OCI-M1 (cell line): Measurements from ENCODE around the gene TMPRSS13.

ENCODE experiments used
- DNase-seq: peaks from one replicate; lab custom pipeline; 2025; lab: John Stamatoyannopoulos, UW

TMPRSS13 gene

DNA sequence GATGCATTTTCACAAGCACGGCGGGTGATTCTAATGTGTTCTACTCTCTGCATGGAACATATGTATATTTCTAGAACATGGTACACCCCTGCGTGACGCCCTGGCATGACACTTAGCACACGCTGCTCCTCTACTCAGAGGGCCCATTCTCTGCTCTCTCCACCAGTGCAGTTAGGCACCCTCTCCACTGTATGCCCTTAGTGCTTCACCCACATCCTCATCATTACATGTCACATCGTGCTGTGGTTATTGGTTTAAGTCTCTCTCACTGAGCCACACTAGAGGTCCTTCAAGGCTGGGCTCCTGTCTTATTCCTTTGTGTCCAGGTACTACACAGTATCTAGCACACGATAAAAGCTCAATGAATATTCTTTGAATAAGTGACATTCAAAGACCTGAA is 16.7 kb downstream of the TMPRSS13 start:
- DNase-seq, result no peak

GRCh38 chr11:117911694-117912093 is 17.5 kb downstream of the TMPRSS13 start:
- DNase-seq, result no peak

- DNase-seq, result no peak
Observed at GRCh38 chr11:117910941-117911655, 18.1 kb downstream of the TMPRSS13 start.

GRCh38 chr11:117910525-117910924 is 18.7 kb downstream of the TMPRSS13 start:
- DNase-seq, result peak; percentile 20

DNA sequence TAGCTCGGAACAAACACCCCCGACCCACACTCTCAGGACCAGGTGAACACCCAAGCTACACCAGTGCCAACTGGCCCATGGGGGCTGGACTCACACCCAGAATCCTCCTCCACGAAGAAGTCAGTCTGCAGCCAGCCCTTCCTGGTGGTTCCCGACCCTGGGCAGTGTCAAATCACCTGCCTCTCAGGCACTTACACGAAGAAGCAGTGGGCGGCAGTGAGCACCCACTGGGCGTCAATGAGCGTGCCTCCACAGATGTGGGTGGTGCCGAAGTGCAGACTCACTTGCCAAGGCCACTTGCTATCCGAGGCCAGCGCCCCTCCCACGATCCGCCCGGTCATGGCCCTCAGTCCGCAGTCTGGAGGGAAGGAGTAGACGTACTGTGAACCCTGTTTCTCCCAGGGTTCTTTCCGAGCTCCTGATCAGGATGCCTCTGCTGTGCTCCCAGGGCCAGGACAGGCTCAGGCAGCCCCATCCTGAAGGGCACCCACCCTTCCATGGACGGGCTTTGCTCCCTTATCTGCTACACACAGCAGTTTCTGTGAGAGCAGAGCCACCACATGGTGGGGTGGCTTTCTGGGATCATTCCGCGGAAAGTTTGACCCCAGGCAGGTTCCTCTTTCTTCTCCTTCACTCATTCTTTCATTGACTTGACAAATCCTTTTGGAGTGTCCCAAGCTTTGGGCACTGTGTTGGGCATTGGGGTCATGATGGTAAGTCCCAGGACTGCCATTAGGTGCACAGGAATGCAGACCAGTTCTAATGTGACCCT is 19.4 kb downstream of the TMPRSS13 start:
- DNase-seq, result peak; percentile 73

DNA sequence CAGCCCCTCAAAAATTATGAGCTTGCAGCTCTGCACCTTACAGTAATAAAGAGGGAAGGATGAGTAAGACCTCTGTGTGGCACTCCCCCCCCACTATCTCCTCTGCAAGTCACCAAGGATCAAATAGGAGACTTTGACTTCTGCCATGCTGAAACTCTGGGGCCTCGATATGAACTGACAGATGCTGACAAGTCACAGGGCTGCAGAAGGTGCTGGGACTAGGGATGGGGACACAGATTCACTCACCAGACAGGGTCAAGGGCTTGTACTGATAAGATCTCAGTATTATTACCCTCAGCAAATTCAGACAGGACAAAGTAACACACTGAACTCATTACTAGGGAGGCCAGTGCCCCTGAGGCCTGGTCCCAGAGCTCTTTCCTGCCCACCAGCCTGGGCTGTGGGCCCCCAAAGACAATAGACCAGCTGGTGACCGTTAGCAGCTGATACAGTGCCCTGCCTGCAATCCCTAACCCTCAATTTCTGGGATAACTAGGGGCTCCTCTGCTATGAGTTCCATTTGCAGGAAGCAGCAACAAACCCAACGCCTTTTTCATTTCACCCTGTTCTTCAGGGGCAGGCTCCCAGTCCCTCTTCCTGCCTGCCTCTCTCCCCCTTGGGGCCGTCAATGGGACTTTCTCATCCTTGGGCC is 20.1 kb downstream of the TMPRSS13 start:
- peak; percentile 30 for DNase-seq

- DNase-seq, result peak; percentile 32
Observed at GRCh38 chr11:117908109-117908895, 20.9 kb downstream of the TMPRSS13 start.

DNA sequence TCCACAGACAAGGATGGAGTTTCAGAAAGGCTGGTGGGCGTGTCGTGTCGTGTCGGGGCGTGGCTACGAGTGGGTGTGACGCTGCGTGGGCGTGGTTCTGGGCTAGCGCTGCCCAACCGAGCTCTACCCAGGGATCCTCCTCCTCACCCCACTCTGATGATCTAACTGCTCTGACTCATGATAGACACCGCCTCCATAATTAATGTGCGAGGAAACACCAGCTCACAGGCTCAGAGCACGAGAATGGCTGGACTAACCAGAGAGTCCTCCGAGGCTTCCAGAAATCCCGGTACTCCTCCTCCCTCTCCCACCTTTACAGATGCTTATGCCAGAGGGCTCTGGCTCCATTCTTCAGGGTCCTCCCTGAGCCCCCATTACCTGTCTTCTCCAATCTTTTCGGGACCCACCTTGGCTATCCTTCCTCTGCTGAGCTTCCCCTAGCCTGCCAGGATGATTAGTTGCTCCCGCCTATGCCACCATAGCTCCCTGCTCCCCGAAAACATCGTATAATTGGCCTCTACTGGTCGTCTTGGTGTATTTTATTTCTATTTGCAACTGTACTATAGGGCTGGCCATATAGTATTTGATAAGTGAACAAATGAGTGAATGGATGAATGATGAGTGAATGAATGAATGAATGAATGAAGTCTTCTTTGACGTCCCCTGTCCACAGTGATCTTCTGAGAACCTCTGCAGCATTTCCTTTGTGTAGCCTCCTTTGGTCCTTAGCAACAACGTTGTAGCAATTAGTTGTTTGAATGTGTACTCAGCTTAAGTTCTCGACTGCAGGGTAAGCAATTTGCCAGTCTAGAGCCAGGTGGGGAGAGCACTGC is 21.7 kb downstream of the TMPRSS13 start:
- peak; percentile 97 for DNase-seq

GRCh38 chr11:117906710-117907109 is 22.5 kb downstream of the TMPRSS13 start:
- DNase-seq, result no peak

- no peak for DNase-seq
Observed at GRCh38 chr11:117906126-117906525, 23.1 kb downstream of the TMPRSS13 start.

GRCh38 chr11:117905524-117905923 is 23.7 kb downstream of the TMPRSS13 start:
- no peak for DNase-seq

DNA sequence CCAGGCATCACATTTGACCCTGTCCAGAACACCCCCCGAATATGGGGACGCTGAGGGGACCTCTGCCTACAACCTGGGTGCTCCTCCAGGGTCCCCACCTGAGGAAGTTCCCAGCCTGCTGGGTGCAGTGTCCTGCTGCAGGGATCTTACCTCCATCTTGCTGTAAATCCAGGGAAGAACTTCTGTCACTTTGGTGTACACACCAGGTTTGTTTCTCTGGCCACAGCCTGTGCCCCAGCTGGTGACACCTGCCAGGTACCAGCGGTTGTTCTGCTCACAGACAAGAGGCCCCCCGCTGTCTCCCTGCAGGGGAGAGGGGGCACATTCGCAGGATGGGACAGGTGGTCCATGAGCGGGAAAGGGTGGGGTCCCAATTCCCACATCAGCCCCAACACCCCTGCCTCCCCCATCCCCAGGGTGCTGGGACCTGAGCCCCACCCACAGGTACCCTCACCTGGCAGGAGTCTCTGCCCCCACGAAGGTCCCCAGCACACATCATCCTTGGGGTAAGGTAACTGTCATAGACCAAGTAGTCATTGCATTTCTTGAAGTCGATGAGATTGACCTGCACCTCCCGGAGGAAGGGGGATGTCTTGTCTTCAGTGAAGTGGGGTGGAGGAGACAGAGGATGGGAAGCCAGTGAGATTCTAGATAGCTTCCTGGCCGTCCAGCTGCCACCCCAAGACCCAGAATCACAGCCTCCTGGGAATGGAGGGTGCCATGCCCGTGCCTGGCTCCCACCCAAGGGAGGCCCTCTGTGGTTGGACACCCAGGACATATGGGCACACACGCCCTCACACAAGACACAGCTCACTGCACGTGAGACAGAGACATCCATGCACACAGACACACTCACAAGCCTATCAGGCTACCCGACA is 25.5 kb downstream of the TMPRSS13 start:
- no peak for DNase-seq

DNA sequence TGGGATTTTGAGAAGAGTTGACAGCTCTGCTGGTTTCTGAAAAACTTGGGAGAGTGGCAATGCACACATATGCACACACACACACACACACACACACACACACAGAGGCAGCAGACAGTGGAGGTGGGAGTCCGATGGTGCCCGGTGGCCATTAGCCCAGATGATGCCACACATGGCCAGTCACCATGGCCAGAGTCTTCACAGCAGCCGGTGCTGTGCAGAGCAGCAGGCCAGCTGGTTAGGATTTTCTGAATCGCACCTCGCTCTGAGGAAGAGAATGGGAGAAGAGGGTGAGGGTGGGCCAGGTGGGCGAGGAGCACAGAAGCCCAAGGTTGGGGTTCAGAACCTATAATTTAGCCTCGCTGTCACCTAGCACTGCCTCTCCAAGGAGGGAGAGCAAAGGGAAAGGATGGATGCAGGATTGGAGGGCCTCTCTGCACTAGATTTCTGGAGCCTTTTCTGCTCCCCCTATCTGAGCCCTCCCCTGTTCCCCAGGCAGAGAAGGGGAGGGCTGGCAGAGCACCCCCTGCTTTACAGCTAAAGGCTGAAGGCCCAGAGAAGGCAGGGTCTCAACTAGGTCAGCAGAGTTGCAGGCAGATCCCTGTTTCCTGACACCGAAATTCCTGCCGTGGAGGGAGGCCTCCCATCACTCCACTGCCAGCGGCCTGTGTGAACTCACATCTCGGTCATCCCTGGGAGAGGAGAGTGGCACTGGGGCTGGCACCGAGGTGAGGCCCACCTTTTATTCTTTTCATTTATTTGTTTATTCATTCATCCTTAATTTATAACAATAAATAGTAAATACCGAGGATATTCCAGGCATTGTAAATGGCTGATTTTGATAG is 27.0 kb downstream of the TMPRSS13 start:
- DNase-seq, result no peak

DNA sequence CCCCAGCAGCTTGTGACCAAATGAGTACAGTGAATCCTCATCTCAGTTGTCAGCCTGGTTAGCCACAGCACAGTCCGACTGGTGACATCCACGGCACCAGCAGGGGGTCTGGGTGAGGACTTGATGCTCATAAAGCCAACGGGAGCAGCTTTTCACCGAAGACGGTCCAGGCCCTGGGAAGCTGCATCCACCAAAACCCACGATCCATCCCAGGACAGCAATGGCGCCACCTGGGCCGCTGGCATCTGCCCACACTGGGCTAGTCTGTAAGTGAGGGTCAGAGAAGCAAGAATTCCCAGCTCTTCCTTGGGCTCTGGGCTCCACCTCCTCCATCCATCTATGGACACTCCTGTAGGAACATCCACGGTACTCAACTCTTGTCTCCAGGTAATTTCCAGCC is 27.6 kb downstream of the TMPRSS13 start:
- DNase-seq, result no peak

- no peak for DNase-seq
Observed at GRCh38 chr11:117900720-117901440, 28.3 kb downstream of the TMPRSS13 start.

DNA sequence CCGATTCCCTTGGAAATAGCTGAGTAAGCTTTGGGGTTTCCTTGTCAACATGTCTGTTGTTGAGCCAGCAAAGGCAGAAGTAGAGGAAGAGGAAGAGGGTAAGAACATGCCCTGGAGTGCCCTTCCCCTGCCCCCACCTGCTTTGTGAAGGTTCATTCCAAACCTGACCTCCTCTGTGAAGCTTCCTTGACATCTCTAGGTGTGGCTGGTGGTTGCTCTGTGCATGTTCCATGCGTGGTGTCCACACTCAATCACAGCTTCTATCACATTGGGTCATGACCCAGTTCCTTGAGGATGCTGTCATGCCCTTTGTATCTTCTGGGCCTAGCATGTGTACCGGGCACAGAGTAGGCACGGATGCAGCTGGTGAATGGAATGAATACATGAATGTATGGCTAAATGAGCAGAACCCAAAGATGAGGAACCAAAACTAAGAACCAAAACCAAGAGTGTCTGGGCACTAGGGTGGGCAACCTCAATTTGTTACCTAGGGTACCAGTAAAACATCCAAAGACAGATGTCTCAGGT is 29.0 kb downstream of the TMPRSS13 start:
- DNase-seq, result no peak

DNA sequence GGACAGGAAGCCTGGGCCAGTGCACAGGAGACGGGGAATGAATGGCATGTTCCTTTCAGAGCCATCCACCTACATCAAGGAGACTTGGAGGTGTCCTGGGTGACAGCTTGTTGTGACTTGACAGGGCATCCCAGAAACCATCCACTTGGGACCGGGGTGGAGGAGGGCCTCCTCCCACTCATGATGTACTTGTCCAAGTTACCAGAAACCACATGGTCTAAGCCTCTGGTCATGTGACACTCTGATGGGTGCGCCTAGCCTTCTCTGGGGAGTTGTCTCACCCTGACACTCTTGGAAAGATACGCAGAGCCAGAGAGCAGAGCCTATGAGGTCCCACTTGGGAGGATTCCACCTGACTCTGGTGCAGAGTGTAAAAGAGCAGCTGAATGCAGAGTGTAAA is 31.1 kb downstream of the TMPRSS13 start:
- DNase-seq, result no peak

GRCh38 chr11:117892651-117893050 is 36.6 kb downstream of the TMPRSS13 start:
- no peak for DNase-seq
